ENCODE measurements around the gene TPM4.
A peak's percentile ranks its signal among the peaks of the same experiment; 100 is the strongest.
"Not testable (repeated sequence)": the region's sequence is repeated elsewhere in the genome, so short reads cannot be mapped to it uniquely, and the experiment has no call there.

TPM4 gene
- 207 to 263 (median 244) reads per million in 3 donors for total RNA-seq

GRCh38 chr19:16076154-16076957, at the start of gene TPM4:
TPM4 (plus strand) TSS chr19:16076495; CDS start chr19:16076566, 71 bp downstream.
- no peaks in the 10 kb centered on the region for H3K27me3 ChIP-seq (replicated peaks; ENCODE audit: control insufficient read depth, insufficient read depth, low read length, poor library complexity, severe bottlenecking)
- H3K4me1 ChIP-seq (ENCODE audit: control insufficient read depth, insufficient read depth, low read length, poor library complexity, severe bottlenecking): peaks cover 49% of the 10 kb centered on the region
- DNase-seq: peak; percentile 80 to 83 (median 81)
- H3K27ac ChIP-seq (ENCODE audit: insufficient read depth, low read length, poor library complexity, severe bottlenecking): peak within 1 kb of the TSS; percentile 89
- H3K36me3 ChIP-seq (ENCODE audit: control insufficient read depth, insufficient read depth, low read length): peaks cover 6% of the 10 kb centered on the region
- no peaks in the 10 kb centered on the region for H3K9me3 ChIP-seq (ENCODE audit: control insufficient read depth, low read length)
- H3K4me3 ChIP-seq (ENCODE audit: insufficient read depth, low read depth, low read length, poor library complexity, severe bottlenecking): peak within 1 kb of the TSS; percentile 92

GRCh38 chr19:16026756-16027155, 49.5 kb upstream of the TPM4 start:
- no peak for DNase-seq
- Histone ChIP-seq H3K27ac (ENCODE audit: insufficient read depth, low read length, poor library complexity, severe bottlenecking) (no peak overlapping the region), H3K9me3 (ENCODE audit: control insufficient read depth, low read length) (no peaks in the 10 kb centered on the region), H3K4me1 (ENCODE audit: control insufficient read depth, insufficient read depth, low read length, poor library complexity, severe bottlenecking) (no peaks in the 10 kb centered on the region), H3K27me3 (replicated peaks; ENCODE audit: control insufficient read depth, insufficient read depth, low read length, poor library complexity, severe bottlenecking) (no peaks in the 10 kb centered on the region), H3K36me3 (ENCODE audit: control insufficient read depth, insufficient read depth, low read length) (no peaks in the 10 kb centered on the region), H3K4me3 (ENCODE audit: insufficient read depth, low read depth, low read length, poor library complexity, severe bottlenecking) (no peak overlapping the region)

- no peaks in the 10 kb centered on the region for H3K36me3 ChIP-seq (ENCODE audit: control insufficient read depth, insufficient read depth, low read length)
- H3K4me1 ChIP-seq (ENCODE audit: control insufficient read depth, insufficient read depth, low read length, poor library complexity, severe bottlenecking): no peaks in the 10 kb centered on the region
- H3K9me3 ChIP-seq (ENCODE audit: control insufficient read depth, low read length): no peaks in the 10 kb centered on the region
- H3K4me3 ChIP-seq (ENCODE audit: insufficient read depth, low read depth, low read length, poor library complexity, severe bottlenecking): no peak overlapping the region
- H3K27ac ChIP-seq (ENCODE audit: insufficient read depth, low read length, poor library complexity, severe bottlenecking): no peak overlapping the region
- DNase-seq: no peak
- H3K27me3 ChIP-seq (replicated peaks; ENCODE audit: control insufficient read depth, insufficient read depth, low read length, poor library complexity, severe bottlenecking): no peaks in the 10 kb centered on the region
Measured at GRCh38 chr19:16027528-16027927, 48.8 kb upstream of the TPM4 start.

GRCh38 chr19:16030155-16030554, 46.1 kb upstream of the TPM4 start:
- H3K4me3 ChIP-seq (ENCODE audit: insufficient read depth, low read depth, low read length, poor library complexity, severe bottlenecking); H3K9me3 ChIP-seq (ENCODE audit: control insufficient read depth, low read length); DNase-seq; H3K36me3 ChIP-seq (ENCODE audit: control insufficient read depth, insufficient read depth, low read length); H3K27me3 ChIP-seq (replicated peaks; ENCODE audit: control insufficient read depth, insufficient read depth, low read length, poor library complexity, severe bottlenecking); H3K27ac ChIP-seq (ENCODE audit: insufficient read depth, low read length, poor library complexity, severe bottlenecking); H3K4me1 ChIP-seq (ENCODE audit: control insufficient read depth, insufficient read depth, low read length, poor library complexity, severe bottlenecking): not testable (repeated sequence)

GRCh38 chr19:16030964-16031871, 45.1 kb upstream of the TPM4 start:
- Histone ChIP-seq H3K4me1 (ENCODE audit: control insufficient read depth, insufficient read depth, low read length, poor library complexity, severe bottlenecking) (no peaks in the 10 kb centered on the region), H3K9me3 (ENCODE audit: control insufficient read depth, low read length) (no peaks in the 10 kb centered on the region), H3K27me3 (replicated peaks; ENCODE audit: control insufficient read depth, insufficient read depth, low read length, poor library complexity, severe bottlenecking) (no peaks in the 10 kb centered on the region), H3K4me3 (ENCODE audit: insufficient read depth, low read depth, low read length, poor library complexity, severe bottlenecking) (no peak overlapping the region), H3K27ac (ENCODE audit: insufficient read depth, low read length, poor library complexity, severe bottlenecking) (no peak overlapping the region), H3K36me3 (ENCODE audit: control insufficient read depth, insufficient read depth, low read length) (no peaks in the 10 kb centered on the region)
- no peak for DNase-seq

GRCh38 chr19:16031872-16032200, 44.5 kb upstream of the TPM4 start:
- Histone ChIP-seq H3K27ac (ENCODE audit: insufficient read depth, low read length, poor library complexity, severe bottlenecking) (no peak overlapping the region), H3K4me1 (ENCODE audit: control insufficient read depth, insufficient read depth, low read length, poor library complexity, severe bottlenecking) (no peaks in the 10 kb centered on the region), H3K9me3 (ENCODE audit: control insufficient read depth, low read length) (no peaks in the 10 kb centered on the region), H3K27me3 (replicated peaks; ENCODE audit: control insufficient read depth, insufficient read depth, low read length, poor library complexity, severe bottlenecking) (no peaks in the 10 kb centered on the region), H3K36me3 (ENCODE audit: control insufficient read depth, insufficient read depth, low read length) (no peaks in the 10 kb centered on the region), H3K4me3 (ENCODE audit: insufficient read depth, low read depth, low read length, poor library complexity, severe bottlenecking) (no peak overlapping the region)
- no peak for DNase-seq

GRCh38 chr19:16032509-16033135, 43.7 kb upstream of the TPM4 start:
- DNase-seq: no peak
- Histone ChIP-seq H3K36me3 (ENCODE audit: control insufficient read depth, insufficient read depth, low read length) (no peaks in the 10 kb centered on the region), H3K27ac (ENCODE audit: insufficient read depth, low read length, poor library complexity, severe bottlenecking) (no peak overlapping the region), H3K27me3 (replicated peaks; ENCODE audit: control insufficient read depth, insufficient read depth, low read length, poor library complexity, severe bottlenecking) (no peaks in the 10 kb centered on the region), H3K4me3 (ENCODE audit: insufficient read depth, low read depth, low read length, poor library complexity, severe bottlenecking) (no peak overlapping the region), H3K9me3 (ENCODE audit: control insufficient read depth, low read length) (no peaks in the 10 kb centered on the region), H3K4me1 (ENCODE audit: control insufficient read depth, insufficient read depth, low read length, poor library complexity, severe bottlenecking) (no peaks in the 10 kb centered on the region)

- Histone ChIP-seq H3K4me1 (ENCODE audit: control insufficient read depth, insufficient read depth, low read length, poor library complexity, severe bottlenecking) (no peaks in the 10 kb centered on the region), H3K27me3 (replicated peaks; ENCODE audit: control insufficient read depth, insufficient read depth, low read length, poor library complexity, severe bottlenecking) (no peaks in the 10 kb centered on the region), H3K9me3 (ENCODE audit: control insufficient read depth, low read length) (no peaks in the 10 kb centered on the region), H3K36me3 (ENCODE audit: control insufficient read depth, insufficient read depth, low read length) (no peaks in the 10 kb centered on the region), H3K27ac (ENCODE audit: insufficient read depth, low read length, poor library complexity, severe bottlenecking) (no peak overlapping the region), H3K4me3 (ENCODE audit: insufficient read depth, low read depth, low read length, poor library complexity, severe bottlenecking) (no peak overlapping the region)
- DNase-seq: no peak
Measured at GRCh38 chr19:16033136-16033530, 43.2 kb upstream of the TPM4 start.

GRCh38 chr19:16033721-16034120, 42.6 kb upstream of the TPM4 start:
- Histone ChIP-seq H3K4me3 (ENCODE audit: insufficient read depth, low read depth, low read length, poor library complexity, severe bottlenecking) (no peak overlapping the region), H3K9me3 (ENCODE audit: control insufficient read depth, low read length) (no peaks in the 10 kb centered on the region), H3K27me3 (replicated peaks; ENCODE audit: control insufficient read depth, insufficient read depth, low read length, poor library complexity, severe bottlenecking) (no peaks in the 10 kb centered on the region), H3K27ac (ENCODE audit: insufficient read depth, low read length, poor library complexity, severe bottlenecking) (no peak overlapping the region), H3K4me1 (ENCODE audit: control insufficient read depth, insufficient read depth, low read length, poor library complexity, severe bottlenecking) (no peaks in the 10 kb centered on the region), H3K36me3 (ENCODE audit: control insufficient read depth, insufficient read depth, low read length) (no peaks in the 10 kb centered on the region)
- no peak for DNase-seq

- Histone ChIP-seq H3K27ac (ENCODE audit: insufficient read depth, low read length, poor library complexity, severe bottlenecking) (no peak overlapping the region), H3K27me3 (replicated peaks; ENCODE audit: control insufficient read depth, insufficient read depth, low read length, poor library complexity, severe bottlenecking) (no peaks in the 10 kb centered on the region), H3K4me1 (ENCODE audit: control insufficient read depth, insufficient read depth, low read length, poor library complexity, severe bottlenecking) (no peaks in the 10 kb centered on the region), H3K4me3 (ENCODE audit: insufficient read depth, low read depth, low read length, poor library complexity, severe bottlenecking) (no peak overlapping the region), H3K36me3 (ENCODE audit: control insufficient read depth, insufficient read depth, low read length) (no peaks in the 10 kb centered on the region), H3K9me3 (ENCODE audit: control insufficient read depth, low read length) (no peaks in the 10 kb centered on the region)
- DNase-seq: no peak
Measured at GRCh38 chr19:16034180-16034579, 42.1 kb upstream of the TPM4 start.

All from effector memory CD4-positive, alpha-beta T cell (primary cell).